ENCODE results near the gene NTSR1.

GRCh38 chr20:62780204-62780603, 71.6 kb downstream of the NTSR1 start:
- TF ChIP-seq POLR2A (IDR thresholded peaks at IDR 0.05): no peak
- no peak for TF ChIP-seq CTCF (IDR thresholded peaks at IDR 0.05)

All from testis (tissue), 2 donors.